Upper lobe of left lung (tissue), 4 donors: ENCODE data around the gene CATSPER1.

ENCODE experiments used
- EP300 ChIP-seq, 4 donors: sonication (generic); formaldehyde crosslinking; IDR thresholded peaks; one replicate each; pipeline ENCODE4 v1.5.1; 2017; ENCODE audit warnings: antibody characterized with exemption in 4 of 4, control low read depth in 2 of 4
- POLR2A ChIP-seq, 4 donors: fragments of 450-650 bp; IDR thresholded peaks; one replicate each; pipeline ENCODE4 v1.5.1; 2016 to 2017; ENCODE audit warnings: antibody characterized with exemption in 4 of 4, mild to moderate bottlenecking in 2 of 4
- POLR2AphosphoS5 ChIP-seq, 2 donors: sonication (generic); formaldehyde crosslinking; IDR thresholded peaks; one replicate each; pipeline ENCODE4 v1.5.1; 2017; ENCODE audit warnings: antibody characterized with exemption in 2 of 2
- TF ChIP-seq, protein P1 (sequence below), 6 experiments: fragments of 450-650 bp in 4 of 6; fragments of 200-600 bp in 2 of 6; sonication (generic) in 2 of 6; IDR thresholded peaks; one replicate each; pipeline ENCODE4 v1.5.1; 2016 to 2019; ENCODE audit warnings: antibody characterized with exemption in 6 of 6

GRCh38 chr11:66017321-66017720, 9.0 kb downstream of the CATSPER1 start:
- TF ChIP-seq, protein P1, sequence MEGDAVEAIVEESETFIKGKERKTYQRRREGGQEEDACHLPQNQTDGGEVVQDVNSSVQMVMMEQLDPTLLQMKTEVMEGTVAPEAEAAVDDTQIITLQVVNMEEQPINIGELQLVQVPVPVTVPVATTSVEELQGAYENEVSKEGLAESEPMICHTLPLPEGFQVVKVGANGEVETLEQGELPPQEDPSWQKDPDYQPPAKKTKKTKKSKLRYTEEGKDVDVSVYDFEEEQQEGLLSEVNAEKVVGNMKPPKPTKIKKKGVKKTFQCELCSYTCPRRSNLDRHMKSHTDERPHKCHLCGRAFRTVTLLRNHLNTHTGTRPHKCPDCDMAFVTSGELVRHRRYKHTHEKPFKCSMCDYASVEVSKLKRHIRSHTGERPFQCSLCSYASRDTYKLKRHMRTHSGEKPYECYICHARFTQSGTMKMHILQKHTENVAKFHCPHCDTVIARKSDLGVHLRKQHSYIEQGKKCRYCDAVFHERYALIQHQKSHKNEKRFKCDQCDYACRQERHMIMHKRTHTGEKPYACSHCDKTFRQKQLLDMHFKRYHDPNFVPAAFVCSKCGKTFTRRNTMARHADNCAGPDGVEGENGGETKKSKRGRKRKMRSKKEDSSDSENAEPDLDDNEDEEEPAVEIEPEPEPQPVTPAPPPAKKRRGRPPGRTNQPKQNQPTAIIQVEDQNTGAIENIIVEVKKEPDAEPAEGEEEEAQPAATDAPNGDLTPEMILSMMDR (IDR thresholded peaks at IDR 0.05), result no peak
- TF ChIP-seq POLR2A (IDR thresholded peaks at IDR 0.05) (no peak), POLR2AphosphoS5 (IDR thresholded peaks at IDR 0.05) (no peak), EP300 (IDR thresholded peaks at IDR 0.05) (no peak)
